SK-N-SH (cell line): ENCODE measurements around the gene WT1. TPM values are rescaled to one million over a fixed set of nuclear protein-coding genes. Genes with fewer than 3 reads are reported as not detected.

Source experiments
- CTCF ChIA-PET: fragments of 300-600, 350-600 bp; formaldehyde crosslinking; extraction: SDS; loops from one replicate; lab custom pipeline; 2021; lab: Yijun Ruan, JAX
- POLR2A ChIA-PET: fragments of 350-600 bp; sonication (Branson Sonifier 250); formaldehyde crosslinking; extraction: SDS; loops from one replicate; lab custom pipeline; 2020; ENCODE audit warnings: antibody characterized with exemption, inconsistent platforms; lab: Yijun Ruan, JAX
- DNase-seq: peaks from one replicate; pipeline ENCODE4 v3.0.0; 2012
- H2AFZ ChIP-seq: fragments of 200-600 bp; sonication (generic); 2 replicates; pipeline ENCODE4 v1.8.1; 2016; ENCODE audit warnings: antibody characterized with exemption, mild to moderate bottlenecking, low read depth
- H3F3A ChIP-seq: fragments of 200-600 bp; sonication (generic); replicated peaks from 2 replicates; pipeline ENCODE3; 2016; ENCODE audit warnings: antibody characterized with exemption, mild to moderate bottlenecking; ENCODE audit not compliant: insufficient read depth
- H3K27ac ChIP-seq, 2 experiments: fragments of 200-500 bp in 1 of 2; fragments of 200-600 bp in 1 of 2; sonication (Bioruptor generic) in 1 of 2; sonication (generic), shearing (Covaris generic) in 1 of 2; 2 replicates each; pipeline versions ENCODE4 v1.5.1 to v1.6.1; 2014 to 2016; ENCODE audit warnings: low read depth in 2 of 2, inconsistent platforms in 1 of 2, low read length in 1 of 2, mild to moderate bottlenecking in 1 of 2, mixed read lengths in 1 of 2
- H3K27me3 ChIP-seq: fragments of 200-600 bp; sonication (generic), shearing (Covaris generic); 2 replicates; pipeline ENCODE4 v1.6.1; 2016; ENCODE audit warnings: mixed run types; ENCODE audit not compliant: insufficient read depth
- H3K36me3 ChIP-seq, 2 experiments: fragments of 200-500 bp in 1 of 2; fragments of 200-600 bp in 1 of 2; sonication (Bioruptor generic) in 1 of 2; sonication (generic) in 1 of 2; replicated peaks in 1 of 2; 2 replicates each; pipeline versions ENCODE3 to v1.5.1; 2014 to 2016; ENCODE audit warnings: low read length in 1 of 2, mild to moderate bottlenecking in 1 of 2; ENCODE audit not compliant: insufficient read depth in 2 of 2, control insufficient read depth in 1 of 2
- H3K4me1 ChIP-seq, 2 experiments: fragments of 200-500 bp in 1 of 2; fragments of 200-600 bp in 1 of 2; sonication (Bioruptor generic) in 1 of 2; sonication (generic), shearing (Covaris generic) in 1 of 2; 2 replicates each; pipeline versions ENCODE4 v1.5.1 to v1.6.1; 2014 to 2016; ENCODE audit warnings: low read depth in 1 of 2, low read length in 1 of 2, mixed run types in 1 of 2; ENCODE audit not compliant: insufficient read depth in 2 of 2, control insufficient read depth in 1 of 2
- H3K4me2 ChIP-seq: fragments of 200-600 bp; sonication (generic), shearing (Covaris generic); 2 replicates; pipeline ENCODE4 v1.6.1; 2017; ENCODE audit warnings: mixed run types
- H3K4me3 ChIP-seq, 2 experiments: fragments of 200-500 bp in 1 of 2; fragments of 200-600 bp in 1 of 2; sonication (Bioruptor generic) in 1 of 2; sonication (generic), shearing (Covaris generic) in 1 of 2; 2 replicates each; pipeline versions ENCODE4 v1.5.1 to v1.8.1; 2014 to 2016; ENCODE audit warnings: low read depth in 2 of 2, inconsistent platforms in 1 of 2, low read length in 1 of 2, mild to moderate bottlenecking in 1 of 2, mixed read lengths in 1 of 2, moderate library complexity in 1 of 2
- H3K79me2 ChIP-seq: fragments of 200-600 bp; sonication (generic); 2 replicates; pipeline ENCODE4 v1.8.1; 2017; ENCODE audit warnings: mild to moderate bottlenecking; ENCODE audit not compliant: insufficient read depth
- H3K9ac ChIP-seq: fragments of 200-600 bp; sonication (generic); 2 replicates; pipeline ENCODE4 v1.6.1; 2017; ENCODE audit warnings: mixed run types
- H3K9me2 ChIP-seq: fragments of 200-600 bp; sonication (generic); 2 replicates; pipeline ENCODE4 v1.6.1; 2017; ENCODE audit warnings: mixed run types
- H3K9me3 ChIP-seq: fragments of 200-600 bp; sonication (generic); 2 replicates; pipeline ENCODE4 v1.6.1; 2017; ENCODE audit warnings: mixed run types, mild to moderate bottlenecking, moderate library complexity
- H4K20me1 ChIP-seq: fragments of 200-600 bp; sonication (generic); 2 replicates; pipeline ENCODE4 v1.6.1; 2017; ENCODE audit warnings: mild to moderate bottlenecking, mixed run types; ENCODE audit not compliant: insufficient read depth
- EZH2phosphoT487 ChIP-seq: fragments of 200-600 bp; sonication (generic); IDR thresholded peaks from 2 replicates; pipeline ENCODE4 v1.6.1; 2017; ENCODE audit warnings: low read depth, mixed run types, mild to moderate bottlenecking, antibody characterized with exemption, moderate library complexity, borderline replicate concordance
- GABPA ChIP-seq: IDR thresholded peaks from 2 replicates; pipeline ENCODE4 v1.4.0; 2012; ENCODE audit warnings: low read depth, mild to moderate bottlenecking
- IRF3 ChIP-seq: fragments of 150-350 bp; IDR thresholded peaks from 2 replicates; pipeline ENCODE4 v1.6.1; 2016; ENCODE audit warnings: mild to moderate bottlenecking, low read depth, low read length
- MAX ChIP-seq: IDR thresholded peaks from 2 replicates; pipeline ENCODE4 v1.4.0; 2012; ENCODE audit warnings: low read depth
- RCOR1 ChIP-seq: fragments of 150-350 bp; IDR thresholded peaks from 2 replicates; pipeline ENCODE4 v1.6.1; 2017; ENCODE audit warnings: antibody characterized with exemption, low read length
- REST ChIP-seq: IDR thresholded peaks from 2 replicates; pipeline ENCODE4 v1.6.1; 2012; ENCODE audit warnings: mild to moderate bottlenecking, low read depth, low read length, moderate library complexity
- SMC3 ChIP-seq: IDR thresholded peaks from 2 replicates; pipeline ENCODE4 v1.6.1; 2012; ENCODE audit warnings: low read depth, low read length, improper control_type of control experiment
- TCF12 ChIP-seq: IDR thresholded peaks from 2 replicates; pipeline ENCODE4 v1.4.0; 2012
- USF1 ChIP-seq: IDR thresholded peaks from 2 replicates; pipeline ENCODE4 v1.4.0; 2012; ENCODE audit warnings: low read depth, borderline replicate concordance
- WGBS: methylation state at CpG from one replicate; pipeline ENCODE4 v1.1.6; 2017; ENCODE audit warnings: low lambda C conversion rate; 5-methylcytosine and 5-hydroxymethylcytosine counted together
- polyA plus RNA-seq, 3 experiments: library from polyadenylated mRNA; depleted of rRNA; stranded (reverse); fragments of >200 nt; gene quantifications; 2 replicates each; pipeline ENCODE4 v1.2.3, GENCODE V29; 2012

Gene WT1
- polyA plus RNA-seq, 1 of the 3 experiments (the other 2 are of a cell fraction), result 0.49 TPM

- Histone ChIP-seq H3K4me2 (no peak overlapping the region), H3K9me2 (no peaks in the 10 kb centered on the region), H3K36me3 (no peaks in the 10 kb centered on the region), H3K27ac (no peak overlapping the region), H2AFZ (no peak overlapping the region), H3F3A (peaks cover 4% of the 10 kb centered on the region), H3K9me3 (no peaks in the 10 kb centered on the region), H4K20me1 (no peaks in the 10 kb centered on the region), H3K79me2 (no peaks in the 10 kb centered on the region), H3K9ac (no peak overlapping the region), H3K27me3 (no peaks in the 10 kb centered on the region; the same call in 1 of the 2 replicates), H3K4me3 (no peak overlapping the region), H3K4me1 (peaks cover 4 to 80% of the 10 kb centered on the region in 2 experiments)
- ChIA-PET POLR2A (no interaction called here), CTCF (no interaction called here)
- WGBS, result 33% methylated on average over 1 of the region's 1 CpG
- no peak for TF ChIP-seq IRF3
- no peak for TF ChIP-seq TCF12
- TF ChIP-seq EZH2phosphoT487, result no peak
- TF ChIP-seq USF1, result no peak
- TF ChIP-seq MAX, result no peak
- TF ChIP-seq REST, result no peak
- TF ChIP-seq GABPA, result no peak
- no peak for TF ChIP-seq RCOR1
- TF ChIP-seq SMC3, result no peak
- no peak for DNase-seq
Measured at GRCh38 chr11:32390712-32391111, 44.6 kb downstream of the WT1 start.
